Upper lobe of left lung (tissue), 4 donors: Measurements from ENCODE around the gene NOS1AP.

ENCODE experiments used
- CTCF ChIP-seq, 6 experiments: fragments of 450-650 bp in 4 of 6; fragments of 200-600 bp in 2 of 6; sonication (generic) in 2 of 6; IDR thresholded peaks; one replicate each; pipeline ENCODE4 v1.5.1; 2016 to 2019; ENCODE audit warnings: antibody characterized with exemption in 6 of 6
- EP300 ChIP-seq, 4 donors: sonication (generic); formaldehyde crosslinking; IDR thresholded peaks; one replicate each; pipeline ENCODE4 v1.5.1; 2017; ENCODE audit warnings: antibody characterized with exemption in 4 of 4, control low read depth in 2 of 4
- POLR2A ChIP-seq, 4 donors: fragments of 450-650 bp; IDR thresholded peaks; one replicate each; pipeline ENCODE4 v1.5.1; 2016 to 2017; ENCODE audit warnings: antibody characterized with exemption in 4 of 4, mild to moderate bottlenecking in 2 of 4
- POLR2AphosphoS5 ChIP-seq, 2 donors: sonication (generic); formaldehyde crosslinking; IDR thresholded peaks; one replicate each; pipeline ENCODE4 v1.5.1; 2017; ENCODE audit warnings: antibody characterized with exemption in 2 of 2

- no peak for TF ChIP-seq CTCF (IDR thresholded peaks at IDR 0.05)
- TF ChIP-seq POLR2AphosphoS5 (IDR thresholded peaks at IDR 0.05): no peak
- TF ChIP-seq POLR2A (IDR thresholded peaks at IDR 0.05): no peak
- TF ChIP-seq EP300 (IDR thresholded peaks at IDR 0.05): no peak
These were observed 80.6 kb downstream of the NOS1AP start for GRCh38 chr1:162150112-162150511.
